SK-N-MC (cell line): Measurements from ENCODE around the gene LEMD1.

Experiments used
- EZH2 ChIP-seq: fragments of 200-600 bp; sonication (generic); IDR thresholded peaks from one replicate; pipeline ENCODE4 v1.6.1; 2017; ENCODE audit warnings: antibody characterized with exemption
- FOXP2 ChIP-seq: optimal IDR thresholded peaks from 2 replicates; pipeline ENCODE3; 2011; ENCODE audit warnings: mild to moderate bottlenecking, moderate library complexity; ENCODE audit not compliant: insufficient read depth; ENCODE audit errors: extremely low read length, control extremely low read depth
- POLR2AphosphoS5 ChIP-seq: IDR thresholded peaks from 2 replicates; pipeline ENCODE4 v1.6.1; 2012; ENCODE audit warnings: mild to moderate bottlenecking, low read depth, low read length, borderline replicate concordance

GRCh38 chr1:205447457-205448341 is 25.8 kb upstream of the LEMD1 start:
- TF ChIP-seq EZH2 (no peak), POLR2AphosphoS5 (no peak), FOXP2 (no peak)
